Iris pigment epithelial cell (primary cell): Measurements from ENCODE around the gene MS4A15.

ENCODE experiments used
- DNase-seq: peaks from one replicate; pipeline ENCODE4 v3.0.0-alpha.2; 2011; ENCODE audit warnings: low read depth

MS4A15 gene

GRCh38 chr11:60777572-60777971 lies 20.9 kb downstream of the MS4A15 start:
- peak; percentile 89 for DNase-seq

GRCh38 chr11:60780065-60780464 lies 23.4 kb downstream of the MS4A15 start:
- no peak for DNase-seq

GRCh38 chr11:60780774-60781173 lies 24.1 kb downstream of the MS4A15 start:
- DNase-seq = no peak

GRCh38 chr11:60781286-60781980 lies 24.8 kb downstream of the MS4A15 start:
- no peak for DNase-seq

- DNase-seq = no peak
Measured at GRCh38 chr11:60781981-60782316, 25.3 kb downstream of the MS4A15 start.

GRCh38 chr11:60782393-60783140 lies 25.9 kb downstream of the MS4A15 start:
- DNase-seq = no peak

GRCh38 chr11:60783141-60783484 lies 26.4 kb downstream of the MS4A15 start:
- no peak for DNase-seq

GRCh38 chr11:60783911-60784310 lies 27.2 kb downstream of the MS4A15 start:
- no peak for DNase-seq

- DNase-seq = no peak
Measured at GRCh38 chr11:60785136-60785535, 28.5 kb downstream of the MS4A15 start, which contains the start of gene MS4A10. Gene MS4A10 (plus strand): TSS chr11:60785333. CDS start chr11:60790336, 5,003 bp downstream.

GRCh38 chr11:60785806-60786361 lies 29.2 kb downstream of the MS4A15 start:
- peak; percentile 43 for DNase-seq

GRCh38 chr11:60786811-60787567 lies 30.3 kb downstream of the MS4A15 start:
- DNase-seq = peak; percentile 61

- DNase-seq = no peak
Measured at GRCh38 chr11:60788401-60789125, 31.9 kb downstream of the MS4A15 start.

- DNase-seq = no peak
Measured at GRCh38 chr11:60790726-60791125, 34.1 kb downstream of the MS4A15 start.

GRCh38 chr11:60791153-60791933 lies 34.7 kb downstream of the MS4A15 start:
- no peak for DNase-seq

GRCh38 chr11:60792521-60792920 lies 35.9 kb downstream of the MS4A15 start:
- DNase-seq = no peak

GRCh38 chr11:60795291-60795690 lies 38.6 kb downstream of the MS4A15 start:
- DNase-seq = no peak

- no peak for DNase-seq
Measured at GRCh38 chr11:60797846-60798630, 41.4 kb downstream of the MS4A15 start.

GRCh38 chr11:60798631-60799030 lies 42.0 kb downstream of the MS4A15 start:
- no peak for DNase-seq

GRCh38 chr11:60801194-60801593 lies 44.5 kb downstream of the MS4A15 start:
- DNase-seq = no peak

- no peak for DNase-seq
Measured at GRCh38 chr11:60803273-60803936, 46.7 kb downstream of the MS4A15 start.
